ENCODE results near the gene DMD.

Gene DMD

DNA sequence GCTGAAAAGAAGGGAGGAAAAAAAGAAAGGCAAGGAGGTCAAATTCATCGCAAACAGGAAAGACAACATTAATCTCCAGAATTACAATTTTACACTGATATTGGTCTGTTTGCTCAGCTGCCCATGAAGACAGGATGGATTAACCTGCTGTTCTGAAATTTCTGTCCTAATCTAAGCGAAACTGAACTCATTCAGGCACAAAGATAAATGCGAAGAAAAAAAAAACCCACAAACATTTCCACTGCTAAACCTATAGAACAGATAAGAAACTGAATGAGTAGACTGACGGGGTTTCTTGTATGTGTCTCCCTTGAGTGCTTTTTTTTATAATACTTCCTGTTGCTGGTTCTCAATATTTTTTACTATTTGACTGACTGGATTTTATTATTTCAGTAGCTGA, 1887.7 kb downstream of the DMD start:
- no peaks in the 10 kb centered on the region for H3K9me3 ChIP-seq (ENCODE audit: control extremely low read depth in 1 of 5, control insufficient read depth in 4 of 5, insufficient read depth in 2 of 5, low read depth in 1 of 5, low read length in 4 of 5)
- no CpG with 5 or more reads among the region's 4 CpGs for WGBS (ENCODE audit: insufficient coverage)

DNA sequence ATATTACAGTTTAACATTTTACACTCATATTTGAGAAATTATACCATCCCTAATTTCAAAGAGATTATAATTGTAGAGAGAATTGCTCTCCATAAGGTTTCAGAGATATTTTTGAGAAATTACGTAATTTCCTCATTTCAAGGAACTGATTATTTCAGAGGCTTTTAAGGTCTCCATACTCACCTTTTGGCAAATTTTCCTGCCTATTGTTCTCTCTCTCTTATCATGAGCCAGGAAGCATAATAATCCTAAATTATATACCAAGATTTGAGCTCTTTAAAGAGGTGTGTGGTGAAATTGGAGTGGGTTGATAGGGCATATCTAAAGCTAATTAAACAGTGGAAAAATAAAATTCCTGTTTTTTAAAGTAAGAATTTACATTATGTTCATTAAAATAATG, 1890.6 kb downstream of the DMD start:
- H3K9me3 ChIP-seq (ENCODE audit: control extremely low read depth in 1 of 5, control insufficient read depth in 4 of 5, insufficient read depth in 2 of 5, low read depth in 1 of 5, low read length in 4 of 5) = peaks cover 0 to 1% (median 0%) of the 10 kb centered on the region in 5 experiments
- no peaks in the 10 kb centered on the region for H3K4me1 ChIP-seq (ENCODE audit: control extremely low read depth in 1 of 4, control insufficient read depth in 4 of 4, insufficient read depth in 4 of 4, low read length in 3 of 4)
- H3K4me3 ChIP-seq (ENCODE audit: control insufficient read depth in 1 of 7, extremely low read depth in 1 of 7, insufficient read depth in 4 of 7, low read depth in 2 of 7, low read length in 6 of 7) = no peak overlapping the region
- ChIA-PET POLR2A (no interaction called here), CTCF (interaction anchor here (1.3 kb wide), 1 partner anchor 285 kb away, joined by 3 read pairs; no protein-coding TSS in a partner anchor)
- no peaks in the 10 kb centered on the region for H3K27me3 ChIP-seq (replicated peaks in 2 of 5; ENCODE audit: control insufficient read depth in 4 of 5, insufficient read depth in 5 of 5, low read length in 4 of 5)
- H3K36me3 ChIP-seq (ENCODE audit: control insufficient read depth in 4 of 4, insufficient read depth in 4 of 4, low read length in 3 of 4) = no peaks in the 10 kb centered on the region
- no CpG with 5 or more reads among the region's 1 CpG for WGBS (ENCODE audit: insufficient coverage)
- no peak overlapping the region for H3K27ac ChIP-seq (ENCODE audit: insufficient read depth in 1 of 2, low read depth in 1 of 2, low read length in 2 of 2, poor library complexity in 1 of 2, severe bottlenecking in 2 of 2)
- no peak for DNase-seq

More for the DNA sequence above, 1887.7 kb downstream of the DMD start:
- CTCF ChIA-PET = no interaction called here
- peak in 1 of 3 donors; percentile 13 for DNase-seq
- Histone ChIP-seq H3K36me3 (ENCODE audit: control insufficient read depth in 4 of 4, insufficient read depth in 4 of 4, low read length in 3 of 4) (no peaks in the 10 kb centered on the region), H3K27ac (ENCODE audit: insufficient read depth in 1 of 2, low read depth in 1 of 2, low read length in 2 of 2, poor library complexity in 1 of 2, severe bottlenecking in 2 of 2) (no peak overlapping the region), H3K4me1 (ENCODE audit: control extremely low read depth in 1 of 4, control insufficient read depth in 4 of 4, insufficient read depth in 4 of 4, low read length in 3 of 4) (no peaks in the 10 kb centered on the region), H3K4me3 (ENCODE audit: control insufficient read depth in 1 of 7, extremely low read depth in 1 of 7, insufficient read depth in 4 of 7, low read depth in 2 of 7, low read length in 6 of 7) (no peak overlapping the region), H3K27me3 (replicated peaks in 2 of 5; ENCODE audit: control insufficient read depth in 4 of 5, insufficient read depth in 5 of 5, low read length in 4 of 5) (no peaks in the 10 kb centered on the region)
- POLR2A ChIA-PET = no interaction called here

DNA sequence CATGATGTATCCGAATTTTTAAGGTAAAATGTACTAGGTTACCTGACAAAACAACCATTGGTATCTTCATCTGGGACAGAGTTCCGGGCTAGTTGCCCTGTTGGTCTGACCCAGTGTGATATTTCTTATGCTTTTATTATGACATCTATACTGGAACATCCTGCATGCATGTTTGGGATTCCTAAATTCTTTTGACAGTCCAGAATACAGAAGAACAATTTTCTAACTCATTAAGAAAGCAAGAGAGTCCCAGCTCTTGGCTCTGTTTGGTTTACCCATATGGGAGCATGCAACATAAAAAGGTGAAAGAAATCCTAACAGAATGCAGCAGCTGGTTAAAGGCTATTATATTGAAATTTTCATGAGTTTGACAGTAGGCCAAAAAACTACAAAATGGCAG, 1891.8 kb downstream of the DMD start:
- Histone ChIP-seq H3K36me3 (ENCODE audit: control insufficient read depth in 4 of 4, insufficient read depth in 4 of 4, low read length in 3 of 4) (no peaks in the 10 kb centered on the region), H3K4me3 (ENCODE audit: control insufficient read depth in 1 of 7, extremely low read depth in 1 of 7, insufficient read depth in 4 of 7, low read depth in 2 of 7, low read length in 6 of 7) (no peak overlapping the region), H3K27me3 (replicated peaks in 2 of 5; ENCODE audit: control insufficient read depth in 4 of 5, insufficient read depth in 5 of 5, low read length in 4 of 5) (no peaks in the 10 kb centered on the region), H3K27ac (ENCODE audit: insufficient read depth in 1 of 2, low read depth in 1 of 2, low read length in 2 of 2, poor library complexity in 1 of 2, severe bottlenecking in 2 of 2) (no peak overlapping the region), H3K4me1 (ENCODE audit: control extremely low read depth in 1 of 4, control insufficient read depth in 4 of 4, insufficient read depth in 4 of 4, low read length in 3 of 4) (no peaks in the 10 kb centered on the region), H3K9me3 (ENCODE audit: control extremely low read depth in 1 of 5, control insufficient read depth in 4 of 5, insufficient read depth in 2 of 5, low read depth in 1 of 5, low read length in 4 of 5) (peaks cover 0 to 1% (median 0%) of the 10 kb centered on the region in 5 experiments)
- CTCF ChIA-PET = no interaction called here
- no peak for DNase-seq
- WGBS (ENCODE audit: insufficient coverage) = 40% methylated on average over 1 of the region's 2 CpGs
- POLR2A ChIA-PET = no interaction called here

DNA sequence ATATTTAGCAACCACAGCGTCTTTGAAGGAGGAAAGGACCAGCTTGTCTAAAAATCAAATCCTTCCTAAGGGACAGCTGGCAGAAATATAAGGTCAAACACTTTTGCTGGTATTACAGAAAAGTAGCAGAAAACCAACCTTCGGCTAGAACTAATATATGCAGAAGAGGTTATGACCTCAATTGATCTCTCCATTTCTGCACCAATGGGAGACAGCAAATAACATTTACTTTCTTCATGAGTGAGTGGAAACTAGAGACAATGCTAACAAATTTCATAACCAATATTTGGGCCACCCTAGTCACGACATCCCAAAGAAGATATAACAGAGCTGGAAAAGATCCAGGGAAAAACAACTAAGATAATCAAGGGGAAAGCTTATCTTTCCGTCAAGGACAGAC, 1892.5 kb downstream of the DMD start:
- ChIA-PET POLR2A (no interaction called here), CTCF (no interaction called here)
- no peaks in the 10 kb centered on the region for H3K4me1 ChIP-seq (ENCODE audit: control extremely low read depth in 1 of 4, control insufficient read depth in 4 of 4, insufficient read depth in 4 of 4, low read length in 3 of 4)
- 81% methylated on average over 2 of the region's 4 CpGs for WGBS (ENCODE audit: insufficient coverage)
- DNase-seq = no peak
- H3K27me3 ChIP-seq (replicated peaks in 2 of 5; ENCODE audit: control insufficient read depth in 4 of 5, insufficient read depth in 5 of 5, low read length in 4 of 5) = no peaks in the 10 kb centered on the region
- H3K9me3 ChIP-seq (ENCODE audit: control extremely low read depth in 1 of 5, control insufficient read depth in 4 of 5, insufficient read depth in 2 of 5, low read depth in 1 of 5, low read length in 4 of 5) = peaks cover 0 to 1% (median 0%) of the 10 kb centered on the region in 5 experiments
- no peaks in the 10 kb centered on the region for H3K36me3 ChIP-seq (ENCODE audit: control insufficient read depth in 4 of 4, insufficient read depth in 4 of 4, low read length in 3 of 4)
- no peak overlapping the region for H3K27ac ChIP-seq (ENCODE audit: insufficient read depth in 1 of 2, low read depth in 1 of 2, low read length in 2 of 2, poor library complexity in 1 of 2, severe bottlenecking in 2 of 2)
- no peak overlapping the region for H3K4me3 ChIP-seq (ENCODE audit: control insufficient read depth in 1 of 7, extremely low read depth in 1 of 7, insufficient read depth in 4 of 7, low read depth in 2 of 7, low read length in 6 of 7)

DNA sequence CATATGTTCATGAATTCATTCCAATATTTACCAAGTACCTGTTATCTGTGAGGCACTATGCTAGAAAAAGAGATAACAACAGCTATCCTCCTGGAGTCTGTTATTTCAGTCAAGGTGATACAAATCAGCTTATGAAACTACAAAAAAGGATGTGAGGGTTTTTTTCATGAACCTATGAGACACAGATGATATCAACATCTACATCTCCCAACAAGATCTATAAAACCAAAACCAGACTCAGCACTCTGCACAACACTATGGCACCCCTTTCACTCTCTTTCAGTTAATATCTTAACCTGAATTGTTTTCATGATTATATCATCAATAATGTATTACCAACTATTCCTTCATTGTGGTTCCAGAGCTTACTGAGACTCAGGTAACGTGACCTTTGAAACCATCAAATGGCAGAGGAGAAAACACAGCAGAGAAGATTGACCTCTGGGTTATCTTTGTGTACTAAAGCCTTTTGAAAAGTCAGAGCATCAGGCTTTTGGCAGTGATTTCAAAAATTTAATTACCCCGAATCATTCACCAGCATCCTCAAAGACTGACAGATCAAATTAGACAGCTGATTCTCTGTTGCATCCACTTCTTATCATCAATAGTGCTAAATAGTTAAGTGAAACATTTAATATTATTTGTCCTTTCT, 1894.9 kb downstream of the DMD start:
- H3K27ac ChIP-seq (ENCODE audit: insufficient read depth in 1 of 2, low read depth in 1 of 2, low read length in 2 of 2, poor library complexity in 1 of 2, severe bottlenecking in 2 of 2) = no peak overlapping the region
- H3K36me3 ChIP-seq (ENCODE audit: control insufficient read depth in 4 of 4, insufficient read depth in 4 of 4, low read length in 3 of 4) = no peaks in the 10 kb centered on the region
- POLR2A ChIA-PET = no interaction called here
- H3K4me3 ChIP-seq (ENCODE audit: control insufficient read depth in 1 of 7, extremely low read depth in 1 of 7, insufficient read depth in 4 of 7, low read depth in 2 of 7, low read length in 6 of 7) = no peak overlapping the region
- 100% methylated on average over 1 of the region's 2 CpGs for WGBS (ENCODE audit: insufficient coverage)
- H3K4me1 ChIP-seq (ENCODE audit: control extremely low read depth in 1 of 4, control insufficient read depth in 4 of 4, insufficient read depth in 4 of 4, low read length in 3 of 4) = no peaks in the 10 kb centered on the region
- DNase-seq = no peak
- no peaks in the 10 kb centered on the region for H3K27me3 ChIP-seq (replicated peaks in 2 of 5; ENCODE audit: control insufficient read depth in 4 of 5, insufficient read depth in 5 of 5, low read length in 4 of 5)
- peaks cover 0 to 1% (median 0%) of the 10 kb centered on the region in 5 experiments for H3K9me3 ChIP-seq (ENCODE audit: control extremely low read depth in 1 of 5, control insufficient read depth in 4 of 5, insufficient read depth in 2 of 5, low read depth in 1 of 5, low read length in 4 of 5)
- CTCF ChIA-PET = no interaction called here

DNA sequence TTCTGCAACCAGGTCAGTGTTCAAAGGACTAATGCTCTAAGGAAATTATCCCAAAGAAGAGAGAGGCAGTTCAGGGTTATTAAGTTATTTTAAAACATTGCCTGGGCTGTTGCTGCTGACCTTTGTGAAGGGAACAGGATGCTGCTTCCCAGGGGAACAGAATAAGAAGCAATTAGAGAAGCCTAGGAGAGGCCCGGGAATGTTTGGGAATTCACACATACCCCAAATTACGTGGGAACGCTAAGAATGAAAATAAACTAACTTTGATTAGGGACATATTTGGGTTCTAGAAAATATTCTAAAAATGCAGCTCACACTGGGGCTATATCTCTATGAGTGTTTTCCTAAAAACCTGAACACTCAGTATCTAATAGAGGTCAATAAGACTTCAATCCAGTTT, 1896.4 kb downstream of the DMD start:
- POLR2A ChIA-PET = no interaction called here
- Histone ChIP-seq H3K36me3 (ENCODE audit: control insufficient read depth in 4 of 4, insufficient read depth in 4 of 4, low read length in 3 of 4) (no peaks in the 10 kb centered on the region), H3K9me3 (ENCODE audit: control extremely low read depth in 1 of 5, control insufficient read depth in 4 of 5, insufficient read depth in 2 of 5, low read depth in 1 of 5, low read length in 4 of 5) (peaks cover 0 to 1% (median 0%) of the 10 kb centered on the region in 5 experiments), H3K4me3 (ENCODE audit: control insufficient read depth in 1 of 7, extremely low read depth in 1 of 7, insufficient read depth in 4 of 7, low read depth in 2 of 7, low read length in 6 of 7) (no peak overlapping the region), H3K4me1 (ENCODE audit: control extremely low read depth in 1 of 4, control insufficient read depth in 4 of 4, insufficient read depth in 4 of 4, low read length in 3 of 4) (no peaks in the 10 kb centered on the region), H3K27ac (ENCODE audit: insufficient read depth in 1 of 2, low read depth in 1 of 2, low read length in 2 of 2, poor library complexity in 1 of 2, severe bottlenecking in 2 of 2) (no peak overlapping the region), H3K27me3 (replicated peaks in 2 of 5; ENCODE audit: control insufficient read depth in 4 of 5, insufficient read depth in 5 of 5, low read length in 4 of 5) (no peaks in the 10 kb centered on the region)
- WGBS (ENCODE audit: insufficient coverage) = no CpG with 5 or more reads among the region's 3 CpGs
- DNase-seq = no peak
- CTCF ChIA-PET = no interaction called here

DNA sequence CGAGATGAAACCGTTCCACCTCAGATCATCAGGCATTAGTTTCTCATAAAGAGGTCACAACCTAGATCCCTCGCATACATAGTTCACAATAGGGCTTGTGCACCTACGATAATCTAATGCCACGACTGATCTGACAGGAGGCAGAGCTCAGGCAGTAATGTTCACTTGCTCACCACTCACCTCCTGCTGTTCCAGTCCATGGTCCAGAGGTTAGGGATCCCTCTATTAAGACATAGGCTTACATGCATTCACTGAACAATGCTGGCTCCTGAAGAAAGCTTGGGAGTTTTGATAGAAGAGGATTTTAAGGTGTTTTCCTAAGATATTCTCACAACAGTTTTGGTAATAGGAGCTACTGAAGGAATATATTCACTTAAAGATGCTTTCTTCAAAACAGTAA, 1903.4 kb downstream of the DMD start:
- no peaks in the 10 kb centered on the region for H3K4me1 ChIP-seq (ENCODE audit: control extremely low read depth in 1 of 4, control insufficient read depth in 4 of 4, insufficient read depth in 4 of 4, low read length in 3 of 4)
- H3K9me3 ChIP-seq (ENCODE audit: control extremely low read depth in 1 of 5, control insufficient read depth in 4 of 5, insufficient read depth in 2 of 5, low read depth in 1 of 5, low read length in 4 of 5) = no peaks in the 10 kb centered on the region
- H3K27me3 ChIP-seq (replicated peaks in 2 of 5; ENCODE audit: control insufficient read depth in 4 of 5, insufficient read depth in 5 of 5, low read length in 4 of 5) = no peaks in the 10 kb centered on the region
- DNase-seq = no peak
- no peaks in the 10 kb centered on the region for H3K36me3 ChIP-seq (ENCODE audit: control insufficient read depth in 4 of 4, insufficient read depth in 4 of 4, low read length in 3 of 4)
- ChIA-PET CTCF (no interaction called here), POLR2A (no interaction called here)
- H3K4me3 ChIP-seq (ENCODE audit: control insufficient read depth in 1 of 7, extremely low read depth in 1 of 7, insufficient read depth in 4 of 7, low read depth in 2 of 7, low read length in 6 of 7) = no peak overlapping the region
- no peak overlapping the region for H3K27ac ChIP-seq (ENCODE audit: insufficient read depth in 1 of 2, low read depth in 1 of 2, low read length in 2 of 2, poor library complexity in 1 of 2, severe bottlenecking in 2 of 2)
- WGBS (ENCODE audit: insufficient coverage) = 87% methylated on average over 5 of the region's 5 CpGs
